ENCODE measurements around the gene SYNPR.
"Not testable (repeated sequence)": the region's sequence is repeated elsewhere in the genome, so short reads cannot be mapped to it uniquely, and the experiment has no call there.

Gene SYNPR

DNA sequence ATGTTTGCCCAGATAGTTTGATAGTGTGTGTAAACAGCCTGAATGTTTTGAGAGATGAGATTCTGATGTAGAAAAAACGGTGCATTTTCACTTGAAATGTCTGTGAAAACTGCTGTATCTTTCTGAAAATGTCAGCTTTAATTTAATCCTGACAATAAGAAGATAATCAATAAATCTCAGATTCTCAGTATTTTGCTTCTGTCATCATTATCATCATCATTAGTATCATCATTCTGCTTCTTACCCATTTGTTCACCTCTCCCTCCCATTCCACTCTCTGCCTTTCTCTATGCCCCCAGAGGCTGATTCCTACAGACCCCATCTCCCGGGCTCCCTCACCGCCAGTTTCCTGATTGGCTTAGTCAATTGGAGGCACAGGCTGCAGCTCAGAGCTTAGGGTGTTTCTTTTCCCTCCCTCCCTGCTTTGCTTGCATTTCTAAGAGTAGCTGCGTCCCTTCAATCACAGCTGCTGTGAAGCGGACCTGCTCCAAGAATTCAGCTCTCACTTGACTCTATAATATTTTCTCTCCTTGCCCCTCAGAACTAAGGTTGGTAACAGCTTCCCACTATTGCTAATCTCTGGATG lies 366.2 kb downstream of the SYNPR start:
- Histone ChIP-seq H3K4me2 (ENCODE audit: low read length) (no peak overlapping the region), H3K4me3 (ENCODE audit: low read depth, low read length) (no peak overlapping the region), H3K79me2 (no peaks in the 10 kb centered on the region), H3K36me3 (ENCODE audit: control insufficient read depth, insufficient read depth, low read length) (no peaks in the 10 kb centered on the region), H3K9me3 (ENCODE audit: control insufficient read depth, low read length) (no peaks in the 10 kb centered on the region), H3K27me3 (ENCODE audit: control insufficient read depth, insufficient read depth, low read length) (no peaks in the 10 kb centered on the region), H3K4me1 (no peaks in the 10 kb centered on the region), H3K27ac (no peak overlapping the region), H3K9ac (no peak overlapping the region), H2AFZ (no peak overlapping the region)
- TF ChIP-seq, protein P1, sequence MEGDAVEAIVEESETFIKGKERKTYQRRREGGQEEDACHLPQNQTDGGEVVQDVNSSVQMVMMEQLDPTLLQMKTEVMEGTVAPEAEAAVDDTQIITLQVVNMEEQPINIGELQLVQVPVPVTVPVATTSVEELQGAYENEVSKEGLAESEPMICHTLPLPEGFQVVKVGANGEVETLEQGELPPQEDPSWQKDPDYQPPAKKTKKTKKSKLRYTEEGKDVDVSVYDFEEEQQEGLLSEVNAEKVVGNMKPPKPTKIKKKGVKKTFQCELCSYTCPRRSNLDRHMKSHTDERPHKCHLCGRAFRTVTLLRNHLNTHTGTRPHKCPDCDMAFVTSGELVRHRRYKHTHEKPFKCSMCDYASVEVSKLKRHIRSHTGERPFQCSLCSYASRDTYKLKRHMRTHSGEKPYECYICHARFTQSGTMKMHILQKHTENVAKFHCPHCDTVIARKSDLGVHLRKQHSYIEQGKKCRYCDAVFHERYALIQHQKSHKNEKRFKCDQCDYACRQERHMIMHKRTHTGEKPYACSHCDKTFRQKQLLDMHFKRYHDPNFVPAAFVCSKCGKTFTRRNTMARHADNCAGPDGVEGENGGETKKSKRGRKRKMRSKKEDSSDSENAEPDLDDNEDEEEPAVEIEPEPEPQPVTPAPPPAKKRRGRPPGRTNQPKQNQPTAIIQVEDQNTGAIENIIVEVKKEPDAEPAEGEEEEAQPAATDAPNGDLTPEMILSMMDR (IDR thresholded peaks at IDR 0.05): no peak

GRCh38 chr3:63644928-63645781 lies 367.0 kb downstream of the SYNPR start:
- H3K9ac ChIP-seq; H3K4me1 ChIP-seq; H3K27me3 ChIP-seq (ENCODE audit: control insufficient read depth, insufficient read depth, low read length); H3K79me2 ChIP-seq; H3K36me3 ChIP-seq (ENCODE audit: control insufficient read depth, insufficient read depth, low read length); H3K4me2 ChIP-seq (ENCODE audit: low read length); H2AFZ ChIP-seq; H3K9me3 ChIP-seq (ENCODE audit: control insufficient read depth, low read length); H3K4me3 ChIP-seq (ENCODE audit: low read depth, low read length); H3K27ac ChIP-seq: not testable (repeated sequence)

- H3K36me3 ChIP-seq (ENCODE audit: control insufficient read depth, insufficient read depth, low read length): no peaks in the 10 kb centered on the region
- no peaks in the 10 kb centered on the region for H3K9me3 ChIP-seq (ENCODE audit: control insufficient read depth, low read length)
- no peak within 1 kb of the TSS for H3K4me3 ChIP-seq (ENCODE audit: low read depth, low read length)
- TF ChIP-seq, protein P1 (IDR thresholded peaks at IDR 0.05): no peak
- no peaks in the 10 kb centered on the region for H3K4me1 ChIP-seq
- no peak within 1 kb of the TSS for H3K27ac ChIP-seq
- no peaks in the 10 kb centered on the region for H3K79me2 ChIP-seq
- H3K27me3 ChIP-seq (ENCODE audit: control insufficient read depth, insufficient read depth, low read length): no peaks in the 10 kb centered on the region
- H3K9ac ChIP-seq: no peak within 1 kb of the TSS
- no peak within 1 kb of the TSS for H2AFZ ChIP-seq
- H3K4me2 ChIP-seq (ENCODE audit: low read length): no peak within 1 kb of the TSS
Observed at GRCh38 chr3:63652066-63652725, 374.1 kb downstream of the SYNPR start, which contains the start of gene SNTN. Gene SNTN, plus strand, starts transcription at chr3:63652675. Its CDS starts 13 bp downstream, at chr3:63652688.

DNA sequence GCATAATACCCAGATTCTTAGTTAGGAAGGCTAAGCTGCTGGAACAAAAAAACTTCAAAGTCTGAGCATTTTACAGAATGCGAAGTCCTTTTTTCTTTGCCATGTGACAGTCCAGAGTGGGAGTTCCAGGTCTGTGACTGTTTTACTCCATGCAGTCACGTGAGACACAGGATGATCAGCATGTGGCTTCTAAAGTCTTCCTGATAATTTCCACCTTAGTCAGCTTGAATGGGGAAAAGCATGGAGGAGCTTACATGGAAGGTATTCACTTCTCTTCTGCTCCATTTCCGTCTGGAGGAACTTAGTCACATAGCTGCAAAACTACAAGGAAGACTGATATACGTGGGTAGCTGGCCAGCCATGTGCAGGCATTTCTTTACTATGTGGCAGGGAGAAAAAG lies 376.1 kb downstream of the SYNPR start:
- no peaks in the 10 kb centered on the region for H3K4me1 ChIP-seq
- no peaks in the 10 kb centered on the region for H3K9me3 ChIP-seq (ENCODE audit: control insufficient read depth, low read length)
- no peaks in the 10 kb centered on the region for H3K27me3 ChIP-seq (ENCODE audit: control insufficient read depth, insufficient read depth, low read length)
- H3K4me3 ChIP-seq (ENCODE audit: low read depth, low read length): no peak overlapping the region
- TF ChIP-seq, protein P1 (IDR thresholded peaks at IDR 0.05): no peak
- no peak overlapping the region for H2AFZ ChIP-seq
- H3K4me2 ChIP-seq (ENCODE audit: low read length): no peak overlapping the region
- H3K79me2 ChIP-seq: no peaks in the 10 kb centered on the region
- no peaks in the 10 kb centered on the region for H3K36me3 ChIP-seq (ENCODE audit: control insufficient read depth, insufficient read depth, low read length)
- H3K27ac ChIP-seq: no peak overlapping the region
- H3K9ac ChIP-seq: no peak overlapping the region

DNA sequence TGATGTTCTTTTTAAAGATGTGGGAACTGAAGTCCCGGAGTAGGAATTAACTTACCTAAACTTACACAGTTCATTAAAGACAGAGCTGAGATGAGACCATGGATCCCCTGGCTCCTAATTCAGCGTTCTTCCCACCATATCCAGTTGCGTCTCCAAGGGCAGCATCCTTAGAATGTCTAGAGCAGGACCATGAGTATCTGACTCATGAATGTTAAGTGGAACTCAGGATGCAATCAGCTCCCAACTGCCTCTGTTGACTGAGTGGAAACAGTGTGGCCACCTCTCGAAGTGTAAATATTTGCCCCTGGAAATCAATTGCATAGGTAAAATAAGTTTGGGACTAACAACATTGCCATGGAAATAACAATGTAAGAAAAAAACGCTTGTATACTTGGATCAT lies 376.8 kb downstream of the SYNPR start:
- Histone ChIP-seq H3K4me1 (no peaks in the 10 kb centered on the region), H3K36me3 (ENCODE audit: control insufficient read depth, insufficient read depth, low read length) (no peaks in the 10 kb centered on the region), H3K9ac (no peak overlapping the region), H3K27me3 (ENCODE audit: control insufficient read depth, insufficient read depth, low read length) (no peaks in the 10 kb centered on the region), H3K4me2 (ENCODE audit: low read length) (no peak overlapping the region), H3K4me3 (ENCODE audit: low read depth, low read length) (no peak overlapping the region), H3K79me2 (no peaks in the 10 kb centered on the region), H2AFZ (no peak overlapping the region), H3K27ac (no peak overlapping the region), H3K9me3 (ENCODE audit: control insufficient read depth, low read length) (no peaks in the 10 kb centered on the region)
- TF ChIP-seq, protein P1 (IDR thresholded peaks at IDR 0.05): no peak
